Left kidney (tissue), 2 donors: ENCODE results near the gene SIGLEC12. TPM values are rescaled to one million over a fixed set of nuclear protein-coding genes. Genes with fewer than 3 reads are reported as not detected.
"Not testable (repeated sequence)": the region's sequence is repeated elsewhere in the genome, so short reads cannot be mapped to it uniquely, and the experiment has no call there.

Source experiments
- DNase-seq: peaks from one replicate; pipeline ENCODE4 v3.0.0-alpha.2; 2013
- polyA plus RNA-seq: library from polyadenylated mRNA; unstranded; fragments of 120-200 nt; gene quantifications from one replicate; pipeline ENCODE4 v1.2.1, GENCODE V29; 2013; ENCODE audit not compliant: insufficient read length

The SIGLEC12 gene
- polyA plus RNA-seq, 1 donor: 0.10 TPM

DNA sequence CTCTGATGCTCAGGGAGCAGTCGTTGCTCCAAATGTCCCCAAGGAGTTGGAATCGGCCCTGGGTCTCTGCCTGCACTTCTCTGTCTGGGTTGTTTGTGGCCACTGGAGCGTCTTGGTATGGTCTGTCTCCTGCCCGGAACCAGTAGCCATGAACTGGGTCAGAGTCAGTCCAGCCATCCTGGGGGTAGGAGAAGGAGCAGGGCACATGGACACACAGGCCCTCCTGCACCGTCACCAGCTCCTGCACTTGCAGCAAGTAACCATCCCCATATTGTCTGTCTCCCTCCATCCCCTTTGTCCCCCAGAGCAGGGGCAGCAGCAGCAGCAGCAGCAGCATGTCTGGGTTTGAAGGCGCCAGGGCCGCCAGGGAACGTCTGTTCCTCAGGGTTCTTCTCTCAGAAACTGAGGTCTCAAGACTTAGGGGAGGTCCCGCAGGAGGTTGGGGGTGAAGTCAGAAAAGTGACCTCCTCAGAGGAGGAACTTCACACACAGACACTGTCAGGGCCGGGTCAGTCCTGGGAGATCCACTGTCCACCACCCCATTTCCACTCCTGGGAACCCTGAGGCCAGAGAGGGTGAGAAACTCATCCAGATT is 43.5 kb downstream of the SIGLEC12 start, which contains the start of gene SIGLEC8:
TSS of gene SIGLEC8 (minus strand) at position 404 of the 595 bp plus-strand sequence. CDS start at position 337, 67 bp downstream.
- DNase-seq: no peak

DNA sequence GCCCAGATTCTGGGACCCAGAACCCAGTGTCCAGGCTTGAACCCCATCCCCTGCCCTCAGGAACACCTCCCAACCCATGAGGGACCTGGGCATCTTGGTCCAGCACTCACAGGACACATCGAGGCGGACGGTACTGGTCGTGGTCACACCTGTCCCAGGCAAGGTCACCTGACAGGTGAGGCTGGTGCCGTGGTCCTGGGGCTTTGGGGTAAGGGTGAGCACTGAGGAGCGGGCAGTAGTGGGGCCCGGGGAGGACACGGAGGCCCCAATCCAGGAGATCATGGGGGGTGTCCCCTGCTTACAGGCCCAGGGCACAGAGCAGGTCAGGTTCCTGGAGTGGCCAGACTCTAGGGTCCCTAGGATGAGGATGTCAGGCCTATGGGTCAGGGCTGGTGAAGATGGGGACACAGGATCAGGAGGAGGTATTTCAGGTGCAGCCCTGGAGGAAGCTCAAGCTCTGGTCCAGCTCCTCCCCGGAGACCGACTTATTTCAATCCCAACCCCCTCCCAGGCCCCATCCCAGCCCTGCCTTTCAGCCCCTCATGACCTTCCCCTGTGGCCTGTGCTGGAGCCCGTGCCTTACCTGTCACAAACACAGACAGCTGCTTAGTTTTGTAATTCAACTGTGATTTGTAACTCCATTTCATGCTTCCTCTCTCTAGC is 44.1 kb downstream of the SIGLEC12 start:
- DNase-seq: no peak

DNA sequence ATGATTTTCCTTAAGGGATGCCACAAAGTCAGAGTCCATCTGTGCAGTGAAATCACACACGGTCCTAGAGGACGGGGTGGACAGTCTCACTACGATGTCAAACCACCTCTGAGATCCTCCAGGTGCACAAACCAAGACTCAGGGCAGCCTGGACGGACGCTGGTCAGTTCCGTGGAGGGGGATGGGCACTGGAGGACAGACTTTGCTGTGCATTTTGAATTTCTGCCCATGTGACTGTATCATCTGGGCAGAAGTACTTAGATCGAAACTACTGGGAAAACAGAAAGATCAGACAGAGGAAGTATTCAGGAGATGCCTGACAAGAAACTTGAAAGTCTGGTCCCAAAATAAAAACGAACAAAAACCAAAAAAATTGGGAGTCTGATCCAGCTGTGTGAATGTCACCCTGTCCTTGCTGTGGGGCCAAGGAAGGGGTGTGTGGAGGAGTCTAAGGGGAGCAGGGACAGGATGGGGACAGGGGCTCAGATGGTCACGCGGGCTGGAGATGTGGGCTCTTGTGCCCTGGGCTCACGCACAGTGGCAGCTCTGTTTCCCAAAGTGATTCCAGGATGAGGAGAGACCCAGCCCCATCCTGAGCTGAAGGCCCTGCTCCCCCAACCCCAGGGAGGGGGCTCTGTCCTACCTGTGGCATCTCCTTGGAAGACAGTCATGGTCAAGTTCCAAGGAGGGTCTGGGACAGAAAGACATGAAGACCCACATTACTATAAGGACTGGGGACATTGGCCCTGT is 44.9 kb downstream of the SIGLEC12 start:
- DNase-seq: no peak

DNA sequence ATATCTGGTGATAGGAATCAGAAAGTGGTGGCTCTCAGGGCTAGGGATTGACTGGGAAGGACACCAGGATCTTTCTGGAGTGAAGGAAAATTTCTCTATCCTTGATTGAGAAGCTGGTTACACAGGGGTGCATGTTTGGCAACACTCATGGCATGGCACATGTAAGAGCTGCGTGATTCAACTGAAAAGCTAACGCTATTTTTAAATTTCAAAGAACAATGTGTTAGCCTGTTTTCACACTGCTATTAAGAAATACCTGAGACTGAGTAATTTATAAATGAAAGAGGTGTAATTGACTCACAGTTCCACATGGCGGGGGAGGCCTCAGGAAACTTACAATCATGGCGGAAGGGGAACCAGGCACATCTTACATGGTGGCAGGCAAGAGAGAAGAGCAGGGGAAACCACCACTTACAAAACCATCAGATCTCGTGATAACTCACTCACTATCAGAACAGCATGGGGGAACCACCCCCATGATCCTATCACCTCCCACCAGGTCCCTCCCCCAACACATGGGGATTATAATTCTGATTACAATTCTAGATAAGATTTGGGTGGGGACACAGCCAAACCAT is 50.8 kb downstream of the SIGLEC12 start:
- no peak for DNase-seq

DNA sequence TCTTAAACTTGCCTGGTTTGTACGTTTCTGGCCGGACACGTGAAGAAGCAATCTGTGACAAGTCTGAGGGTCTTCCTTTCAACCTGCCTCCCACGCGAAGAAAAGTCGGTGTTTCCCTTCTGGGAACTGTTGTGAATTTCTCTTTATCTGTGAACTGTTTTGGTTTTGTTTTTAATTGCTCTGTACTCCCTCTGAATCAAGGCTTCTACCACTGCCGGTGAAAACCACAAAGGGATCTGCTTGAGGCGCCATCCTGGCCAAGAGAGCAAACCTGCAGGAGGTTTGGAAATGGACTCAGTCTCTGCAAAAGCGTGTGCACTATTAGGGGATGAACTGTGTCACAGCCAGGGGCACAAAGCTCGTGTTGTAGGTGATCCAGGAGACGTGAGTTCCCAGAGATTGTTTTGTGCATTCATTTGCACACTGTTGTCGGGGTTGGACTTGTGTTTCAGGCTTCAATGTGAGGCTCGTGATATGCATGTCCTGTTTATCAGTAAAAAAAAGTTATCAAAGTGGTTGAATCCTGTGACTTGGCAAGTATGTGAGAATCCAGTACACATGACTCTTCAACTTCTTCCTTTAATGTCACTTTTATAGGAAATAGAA is 53.1 kb downstream of the SIGLEC12 start:
- no peak for DNase-seq

DNA sequence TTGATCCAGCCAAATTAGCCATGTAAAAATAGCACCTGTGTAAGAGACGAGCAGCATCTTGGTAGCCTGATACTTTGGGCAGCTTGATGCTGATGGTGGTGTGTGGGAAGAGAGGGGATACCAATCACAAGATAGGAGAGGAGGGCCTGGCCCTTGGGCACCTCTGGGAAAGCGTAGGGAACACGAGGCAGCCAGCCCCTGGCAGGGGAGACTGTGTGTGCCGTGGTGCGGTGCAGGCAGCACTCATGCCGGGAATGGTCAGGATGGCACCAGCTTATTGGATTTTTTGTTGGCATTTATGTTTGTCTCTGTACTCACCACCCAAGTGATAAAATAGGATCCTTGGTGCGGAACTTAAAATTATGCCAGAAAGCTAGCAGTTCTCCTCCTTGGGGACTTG is 53.6 kb downstream of the SIGLEC12 start:
- DNase-seq: no peak

DNA sequence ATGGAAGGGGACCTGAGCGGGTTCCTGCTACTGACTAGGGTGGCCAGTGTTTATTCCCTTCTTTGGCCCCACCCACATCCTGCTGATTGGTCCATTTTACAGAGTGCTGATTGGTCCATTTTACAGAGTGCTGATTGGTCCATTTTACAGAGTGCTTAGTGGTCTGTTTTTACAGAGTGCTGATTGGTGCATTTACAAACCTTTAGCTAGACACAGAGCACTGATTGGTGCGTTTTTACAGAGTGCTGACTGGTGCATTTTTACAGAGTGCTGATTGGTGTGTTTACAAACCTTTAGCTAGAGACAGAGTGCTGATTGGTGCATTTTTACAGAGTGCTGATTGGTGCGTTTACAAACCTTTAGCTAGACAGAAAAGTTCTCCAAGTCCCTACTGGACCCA is 54.1 kb downstream of the SIGLEC12 start:
- not testable (repeated sequence) for DNase-seq

DNA sequence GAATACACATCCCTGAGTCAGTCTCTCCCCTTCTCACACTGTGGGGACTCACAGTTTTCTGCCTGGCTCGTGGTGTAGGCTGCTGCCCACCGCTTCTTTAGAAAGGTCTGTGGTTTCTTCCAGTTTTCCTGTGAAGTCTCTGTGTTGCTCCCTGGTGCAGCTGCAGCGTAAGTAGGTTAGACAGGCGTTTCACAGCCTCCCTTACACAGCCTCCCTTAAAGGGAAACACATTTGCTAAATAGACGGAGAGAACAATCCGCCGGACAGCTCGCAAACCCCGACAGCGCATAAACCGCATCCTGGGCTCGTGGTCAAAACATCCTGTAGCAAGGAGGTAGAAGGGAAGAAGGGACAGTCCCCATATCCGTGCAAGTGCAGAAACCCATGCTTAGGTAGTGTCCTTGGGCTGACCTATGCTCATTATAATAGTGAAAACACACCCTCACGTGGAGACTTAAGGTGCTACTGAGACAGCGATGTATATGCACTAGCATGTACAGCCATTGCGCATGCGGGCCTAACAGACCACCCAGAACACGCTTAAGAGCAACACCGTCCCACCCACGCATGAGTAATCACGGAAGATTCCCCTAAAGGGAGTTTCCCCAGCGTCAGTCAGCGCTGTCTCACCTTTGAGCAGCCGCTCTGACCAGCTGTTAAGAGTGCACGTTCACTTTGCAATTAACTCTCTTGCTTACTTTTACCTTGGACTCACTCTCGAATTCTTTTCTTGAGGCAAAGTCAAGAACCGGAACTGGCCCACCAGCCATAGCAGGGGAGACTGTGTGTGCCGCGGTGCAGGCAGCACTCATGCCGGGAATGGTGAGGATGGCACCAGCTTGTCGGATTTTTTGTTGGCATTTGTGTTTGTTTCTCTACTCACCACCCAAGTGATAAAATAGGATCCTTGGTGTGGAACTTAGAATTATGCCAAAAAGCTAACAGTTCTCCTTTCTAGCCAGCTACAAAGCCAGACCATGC is 59.9 kb downstream of the SIGLEC12 start:
- no peak for DNase-seq

Other genes starting within 250 kb of the SIGLEC12 start
- 3.0 TPM for gene IGLON5, start 190.2 kb downstream of the SIGLEC12 start, polyA plus RNA-seq
- 4.6 TPM for gene VSIG10L, start 159.7 kb downstream of the SIGLEC12 start, polyA plus RNA-seq
- gene ETFB, start 135.4 kb downstream of the SIGLEC12 start, polyA plus RNA-seq: 120 TPM
- 1.0 TPM for gene CLDND2, start 132.8 kb downstream of the SIGLEC12 start, polyA plus RNA-seq
- gene NKG7, start 129.1 kb downstream of the SIGLEC12 start, polyA plus RNA-seq: 1.3 TPM
- 0.18 TPM for gene LIM2, start 113.8 kb downstream of the SIGLEC12 start, polyA plus RNA-seq
- 0.32 TPM for gene C19orf84, start 111.2 kb downstream of the SIGLEC12 start, polyA plus RNA-seq
- gene SIGLEC10, start 84.2 kb downstream of the SIGLEC12 start, polyA plus RNA-seq: 1.6 TPM
- gene SIGLEC8, start 43.3 kb downstream of the SIGLEC12 start, polyA plus RNA-seq: 0.07 TPM
- not detected for gene CEACAM18, start 23.3 kb downstream of the SIGLEC12 start, polyA plus RNA-seq
- not detected for gene SIGLEC6, start 29.9 kb upstream of the SIGLEC12 start, polyA plus RNA-seq
- gene ZNF175, start 69.5 kb upstream of the SIGLEC12 start, polyA plus RNA-seq: 22.3 TPM
- not detected for gene SIGLEC5, start 128.6 kb upstream of the SIGLEC12 start, polyA plus RNA-seq
- gene SIGLEC14, start 145.0 kb upstream of the SIGLEC12 start, polyA plus RNA-seq: 0.47 TPM
- 21.0 TPM for gene SPACA6, start 191.5 kb upstream of the SIGLEC12 start, polyA plus RNA-seq
- not detected for gene HAS1, start 222.2 kb upstream of the SIGLEC12 start, polyA plus RNA-seq